PC-3 (cell line): ENCODE measurements around the gene MAN1B1.

Source experiments
- EZH2 ChIP-seq: fragments of 300-600 bp; sonication (generic); IDR thresholded peaks from one replicate; pipeline ENCODE4 v1.6.1; 2017; ENCODE audit warnings: antibody characterized with exemption, mild to moderate bottlenecking, low read length; ENCODE audit not compliant: unreplicated experiment
- EZH2phosphoT487 ChIP-seq: fragments of 300-600 bp; sonication (generic); IDR thresholded peaks from 2 replicates; pipeline ENCODE4 v1.6.1; 2018; ENCODE audit warnings: mild to moderate bottlenecking, antibody characterized with exemption, low read length, borderline replicate concordance
- TF ChIP-seq, protein P1 (sequence below): fragments of 300-600 bp; sonication (generic); conservative IDR thresholded peaks from 2 replicates; pipeline ENCODE4 v1.5.1; 2017; ENCODE audit warnings: antibody characterized with exemption, low read depth, mild to moderate bottlenecking, low read length

DNA sequence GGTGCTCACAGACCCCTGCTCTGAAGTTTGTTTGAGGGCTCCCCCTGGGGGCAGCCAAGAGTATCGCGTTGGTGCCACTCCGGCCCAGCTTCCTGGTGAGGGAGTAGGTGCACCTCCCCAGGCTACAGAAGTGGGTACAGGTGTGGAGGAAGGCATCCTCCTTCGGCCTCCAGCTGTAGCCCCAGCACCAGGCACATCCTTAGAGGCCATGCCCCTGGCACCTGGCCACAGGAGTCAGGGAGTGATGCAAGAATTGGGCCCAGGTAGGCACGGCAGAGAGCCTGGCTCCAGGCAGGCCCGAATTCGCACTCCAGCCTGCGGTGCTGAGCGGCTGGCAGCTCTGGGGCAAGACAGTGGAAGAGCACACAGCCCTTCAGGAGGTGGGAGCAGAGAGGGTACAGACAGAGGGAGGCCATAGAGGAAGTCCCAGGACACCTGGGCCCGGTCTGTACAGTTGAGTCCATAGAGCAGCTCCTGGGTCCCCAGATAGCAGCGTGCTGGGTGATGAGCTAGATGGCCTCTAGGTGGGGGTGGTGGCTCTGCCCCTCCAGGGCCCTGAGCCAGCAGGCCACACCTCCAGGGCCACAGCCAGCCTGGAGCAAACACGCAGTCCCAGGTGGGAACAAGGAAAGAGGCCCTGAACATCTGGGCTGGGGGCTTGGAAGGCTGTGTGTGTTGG lies 18.8 kb upstream of the MAN1B1 start:
- TF ChIP-seq, protein P1, sequence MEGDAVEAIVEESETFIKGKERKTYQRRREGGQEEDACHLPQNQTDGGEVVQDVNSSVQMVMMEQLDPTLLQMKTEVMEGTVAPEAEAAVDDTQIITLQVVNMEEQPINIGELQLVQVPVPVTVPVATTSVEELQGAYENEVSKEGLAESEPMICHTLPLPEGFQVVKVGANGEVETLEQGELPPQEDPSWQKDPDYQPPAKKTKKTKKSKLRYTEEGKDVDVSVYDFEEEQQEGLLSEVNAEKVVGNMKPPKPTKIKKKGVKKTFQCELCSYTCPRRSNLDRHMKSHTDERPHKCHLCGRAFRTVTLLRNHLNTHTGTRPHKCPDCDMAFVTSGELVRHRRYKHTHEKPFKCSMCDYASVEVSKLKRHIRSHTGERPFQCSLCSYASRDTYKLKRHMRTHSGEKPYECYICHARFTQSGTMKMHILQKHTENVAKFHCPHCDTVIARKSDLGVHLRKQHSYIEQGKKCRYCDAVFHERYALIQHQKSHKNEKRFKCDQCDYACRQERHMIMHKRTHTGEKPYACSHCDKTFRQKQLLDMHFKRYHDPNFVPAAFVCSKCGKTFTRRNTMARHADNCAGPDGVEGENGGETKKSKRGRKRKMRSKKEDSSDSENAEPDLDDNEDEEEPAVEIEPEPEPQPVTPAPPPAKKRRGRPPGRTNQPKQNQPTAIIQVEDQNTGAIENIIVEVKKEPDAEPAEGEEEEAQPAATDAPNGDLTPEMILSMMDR: peak; percentile 61
- no peak for TF ChIP-seq EZH2
- no peak for TF ChIP-seq EZH2phosphoT487
